ENCODE data around the gene EIPR1.

Gene EIPR1

DNA sequence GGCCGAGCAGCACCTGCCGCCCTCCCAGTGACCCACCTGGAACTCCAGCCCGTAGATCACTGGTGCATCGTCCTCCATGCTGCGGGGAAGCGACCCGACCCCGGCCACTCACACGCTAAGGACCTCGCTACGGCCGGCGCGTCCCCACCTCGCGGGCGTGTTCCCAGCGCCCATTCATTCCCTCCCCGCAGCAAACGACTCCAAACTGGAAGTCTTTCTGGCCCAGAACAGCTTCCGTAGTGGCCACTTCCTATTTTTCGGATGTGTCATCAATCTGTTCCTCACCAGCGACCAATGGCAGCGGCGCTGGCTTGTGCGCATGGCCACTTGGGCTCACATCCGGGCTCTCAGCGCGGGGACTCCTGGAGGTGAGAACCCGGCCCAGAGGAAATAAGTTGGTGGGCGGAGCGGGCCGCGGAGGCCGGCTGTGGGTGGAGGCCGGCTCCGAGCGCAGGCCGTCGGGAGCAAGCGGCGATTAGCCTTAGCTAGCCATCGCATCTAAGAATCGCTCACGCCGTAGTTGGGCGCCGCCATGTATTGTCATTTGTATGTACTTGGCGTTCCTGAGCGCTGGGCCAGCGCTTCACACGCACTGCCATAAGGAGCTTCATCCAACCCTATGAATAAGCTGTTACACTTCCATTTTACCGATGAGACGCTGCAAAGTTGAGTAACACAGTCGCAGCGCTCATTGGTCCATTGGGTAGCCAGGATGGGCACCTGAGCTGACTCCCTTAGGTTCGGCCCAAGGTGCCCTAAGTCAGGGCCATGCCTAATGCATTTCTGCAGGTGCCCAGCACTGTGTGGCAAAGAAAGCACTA, at the start of gene EIPR1:
EIPR1 (minus strand) TSS at position 207 of the 821 bp plus-strand sequence; CDS start at position 78, 129 bp downstream.
- H3K4me3 ChIP-seq (ENCODE audit: severe bottlenecking): peak within 1 kb of the TSS; percentile 74
- peak; percentile 84 for ATAC-seq (ENCODE audit: low read depth)

DNA sequence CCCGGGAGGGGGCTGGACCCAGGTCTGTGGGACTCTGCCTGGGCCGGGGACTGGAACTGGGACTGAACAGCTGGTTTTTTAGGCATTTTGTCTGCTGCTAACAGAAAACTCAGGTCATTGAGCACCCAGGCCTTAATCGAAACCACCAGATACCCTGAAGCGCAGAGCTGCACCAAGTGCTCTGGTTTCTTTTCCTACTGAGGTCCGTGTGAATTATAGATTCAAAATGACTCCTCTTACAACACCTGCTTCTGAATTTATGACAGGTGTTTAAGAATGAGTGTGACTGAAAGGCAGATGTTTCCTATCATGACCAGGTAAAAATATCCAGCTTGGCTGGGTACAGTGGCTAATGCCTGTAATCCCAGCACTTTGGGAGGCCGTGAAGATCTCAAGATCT, 49.7 kb upstream of the EIPR1 start:
- Histone ChIP-seq H3K27ac (ENCODE audit: poor library complexity, severe bottlenecking) (no peak overlapping the region), H3K9me3 (ENCODE audit: severe bottlenecking) (no peaks in the 10 kb centered on the region), H3K4me3 (ENCODE audit: severe bottlenecking) (no peak overlapping the region), H3K4me1 (ENCODE audit: insufficient read depth, poor library complexity, severe bottlenecking) (no peaks in the 10 kb centered on the region), H3K27me3 (ENCODE audit: insufficient read depth, poor library complexity, severe bottlenecking) (no peaks in the 10 kb centered on the region), H3K36me3 (ENCODE audit: low read depth) (peaks cover 50% of the 10 kb centered on the region)
- DNase-seq (ENCODE audit: low spot score): no peak
- no peak for ATAC-seq (ENCODE audit: low read depth)
- TF ChIP-seq, protein P1, sequence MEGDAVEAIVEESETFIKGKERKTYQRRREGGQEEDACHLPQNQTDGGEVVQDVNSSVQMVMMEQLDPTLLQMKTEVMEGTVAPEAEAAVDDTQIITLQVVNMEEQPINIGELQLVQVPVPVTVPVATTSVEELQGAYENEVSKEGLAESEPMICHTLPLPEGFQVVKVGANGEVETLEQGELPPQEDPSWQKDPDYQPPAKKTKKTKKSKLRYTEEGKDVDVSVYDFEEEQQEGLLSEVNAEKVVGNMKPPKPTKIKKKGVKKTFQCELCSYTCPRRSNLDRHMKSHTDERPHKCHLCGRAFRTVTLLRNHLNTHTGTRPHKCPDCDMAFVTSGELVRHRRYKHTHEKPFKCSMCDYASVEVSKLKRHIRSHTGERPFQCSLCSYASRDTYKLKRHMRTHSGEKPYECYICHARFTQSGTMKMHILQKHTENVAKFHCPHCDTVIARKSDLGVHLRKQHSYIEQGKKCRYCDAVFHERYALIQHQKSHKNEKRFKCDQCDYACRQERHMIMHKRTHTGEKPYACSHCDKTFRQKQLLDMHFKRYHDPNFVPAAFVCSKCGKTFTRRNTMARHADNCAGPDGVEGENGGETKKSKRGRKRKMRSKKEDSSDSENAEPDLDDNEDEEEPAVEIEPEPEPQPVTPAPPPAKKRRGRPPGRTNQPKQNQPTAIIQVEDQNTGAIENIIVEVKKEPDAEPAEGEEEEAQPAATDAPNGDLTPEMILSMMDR (IDR thresholded peaks at IDR 0.05; ENCODE audit: poor library complexity, severe bottlenecking): no peak

More for the DNA sequence above, at the start of gene EIPR1:
- H3K4me1 ChIP-seq (ENCODE audit: insufficient read depth, poor library complexity, severe bottlenecking): peaks cover 14% of the 10 kb centered on the region
- H3K9me3 ChIP-seq (ENCODE audit: severe bottlenecking): no peaks in the 10 kb centered on the region
- peak; percentile 97 for DNase-seq (ENCODE audit: low spot score)
- H3K36me3 ChIP-seq (ENCODE audit: low read depth): peaks cover 28% of the 10 kb centered on the region
- H3K27ac ChIP-seq (ENCODE audit: poor library complexity, severe bottlenecking): peak within 1 kb of the TSS; percentile 63
- H3K27me3 ChIP-seq (ENCODE audit: insufficient read depth, poor library complexity, severe bottlenecking): no peaks in the 10 kb centered on the region
- TF ChIP-seq, protein P1 (IDR thresholded peaks at IDR 0.05; ENCODE audit: poor library complexity, severe bottlenecking): no peak

DNA sequence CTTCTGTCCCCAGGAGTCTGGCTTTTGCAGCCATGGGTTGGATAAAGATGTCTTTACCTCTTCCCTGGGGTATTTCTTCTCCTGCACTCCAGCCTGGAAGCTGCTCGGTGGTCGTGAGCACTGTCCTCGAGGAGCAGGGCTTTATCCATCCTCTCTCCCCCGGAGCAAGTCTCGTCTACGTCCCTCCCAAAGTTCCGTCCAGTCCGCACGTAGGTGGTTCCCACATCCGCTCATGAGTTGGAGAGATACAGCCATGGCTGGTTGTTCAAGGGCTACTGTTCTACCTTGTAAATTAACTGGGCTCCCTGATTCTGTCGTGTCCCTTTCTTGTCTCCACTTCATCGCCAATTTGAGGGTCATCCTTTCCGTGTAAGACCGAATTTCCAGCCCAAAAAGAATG, 49.0 kb upstream of the EIPR1 start:
- ATAC-seq (ENCODE audit: low read depth) (no peak), DNase-seq (ENCODE audit: low spot score) (no peak)
- no peaks in the 10 kb centered on the region for H3K27me3 ChIP-seq (ENCODE audit: insufficient read depth, poor library complexity, severe bottlenecking)
- no peaks in the 10 kb centered on the region for H3K9me3 ChIP-seq (ENCODE audit: severe bottlenecking)
- TF ChIP-seq, protein P1 (IDR thresholded peaks at IDR 0.05; ENCODE audit: poor library complexity, severe bottlenecking): no peak
- no peaks in the 10 kb centered on the region for H3K4me1 ChIP-seq (ENCODE audit: insufficient read depth, poor library complexity, severe bottlenecking)
- H3K27ac ChIP-seq (ENCODE audit: poor library complexity, severe bottlenecking): no peak overlapping the region
- H3K36me3 ChIP-seq (ENCODE audit: low read depth): peaks cover 46% of the 10 kb centered on the region
- H3K4me3 ChIP-seq (ENCODE audit: severe bottlenecking): no peak overlapping the region

DNA sequence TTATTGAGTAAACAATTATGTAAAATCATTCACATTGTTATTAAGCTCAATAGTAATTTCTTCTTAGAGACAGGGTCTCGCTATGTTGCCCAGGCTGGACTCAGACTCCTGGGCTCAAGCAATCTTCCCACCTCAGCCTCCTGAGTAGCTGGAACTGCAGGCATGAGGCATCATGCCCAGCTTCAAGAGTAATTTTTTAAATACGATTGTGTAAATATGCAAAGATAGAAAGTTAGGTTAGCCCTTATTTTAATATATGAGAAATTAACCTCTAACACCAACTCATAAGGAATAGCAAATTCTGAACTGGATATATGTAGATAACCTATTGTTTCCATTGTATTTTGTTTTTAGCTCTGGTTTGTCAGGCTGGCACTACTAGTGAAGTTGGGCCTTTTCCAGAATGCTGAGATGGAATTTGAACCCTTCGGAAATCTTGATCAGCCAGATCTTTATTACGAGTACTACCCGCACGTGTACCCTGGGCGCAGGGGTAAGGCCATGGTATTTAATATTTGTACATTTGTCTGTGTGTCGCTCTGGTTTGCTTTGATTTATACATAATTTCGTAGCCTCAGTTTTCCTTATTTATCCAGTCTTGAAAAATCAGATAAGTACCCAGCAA, 46.7 kb upstream of the EIPR1 start:
- H3K27ac ChIP-seq (ENCODE audit: poor library complexity, severe bottlenecking): no peak overlapping the region
- DNase-seq (ENCODE audit: low spot score): no peak
- H3K4me1 ChIP-seq (ENCODE audit: insufficient read depth, poor library complexity, severe bottlenecking): no peaks in the 10 kb centered on the region
- no peaks in the 10 kb centered on the region for H3K9me3 ChIP-seq (ENCODE audit: severe bottlenecking)
- no peaks in the 10 kb centered on the region for H3K27me3 ChIP-seq (ENCODE audit: insufficient read depth, poor library complexity, severe bottlenecking)
- ATAC-seq (ENCODE audit: low read depth): no peak
- no peak overlapping the region for H3K4me3 ChIP-seq (ENCODE audit: severe bottlenecking)
- TF ChIP-seq, protein P1 (IDR thresholded peaks at IDR 0.05; ENCODE audit: poor library complexity, severe bottlenecking): peak; percentile 83
- peaks cover 33% of the 10 kb centered on the region for H3K36me3 ChIP-seq (ENCODE audit: low read depth)

Measured in RWPE2 (cell line).